ENCODE data around the gene IL17C. TPM values are rescaled to one million over a fixed set of nuclear protein-coding genes. Genes with fewer than 3 reads are reported as not detected.

IL17C gene
- total and polyA plus RNA-seq, 2 of the 8 experiments (the other 6 are each of a cell fraction or from before 2014, with no cell fraction given) = 1.1 to 1.9 TPM

DNA sequence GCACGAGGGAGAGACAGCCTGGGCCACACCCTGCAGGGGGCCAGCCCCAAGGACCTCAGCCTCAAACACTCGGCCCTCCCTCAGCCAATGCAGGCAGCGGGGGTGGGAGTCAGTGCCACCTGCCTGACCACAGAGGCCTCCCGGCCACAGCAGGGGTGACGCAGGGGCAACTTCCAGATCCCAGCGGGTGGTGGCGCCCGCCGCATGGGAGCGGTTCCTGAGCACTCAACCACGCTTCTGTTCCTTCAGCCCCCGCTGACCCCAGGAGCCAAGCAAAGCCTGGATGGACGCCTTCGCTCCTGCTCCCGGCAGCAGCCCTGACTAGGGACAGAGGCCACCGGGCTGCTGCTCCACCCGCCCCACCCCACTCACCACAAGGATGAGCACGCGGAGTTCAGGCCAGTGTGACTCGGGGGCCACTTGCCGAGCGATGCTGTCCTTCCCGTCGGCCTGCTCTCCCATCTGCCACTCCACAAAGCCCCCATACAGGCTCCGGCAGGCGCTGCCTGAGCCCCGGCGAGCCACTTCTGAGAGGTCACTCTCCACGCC lies 17.4 kb downstream of the IL17C start:
- Histone ChIP-seq H3K79me2 (ENCODE audit: control insufficient read depth in 1 of 2, insufficient read depth in 2 of 2, low read length in 2 of 2) (peaks cover 0 to 19% of the 10 kb centered on the region in 2 experiments; a peak in 3 of 4 replicates), H3K23ac (ENCODE audit: insufficient read length) (no peak overlapping the region), H2AFZ (ENCODE audit: low read length) (no peak overlapping the region), H3K36me3 (ENCODE audit: control insufficient read depth in 2 of 4, insufficient read depth in 4 of 4, low read length in 3 of 4) (peaks cover 3 to 29% (median 4%) of the 10 kb centered on the region in 4 experiments; a peak in 7 of 8 replicates), H3K4me1 (replicated peaks in 1 of 4; ENCODE audit: control insufficient read depth in 3 of 4, insufficient read depth in 4 of 4, low read length in 3 of 4) (peaks cover 0 to 6% (median 4%) of the 10 kb centered on the region in 4 experiments; a peak in 5 of 7 replicates), H2BK12ac (ENCODE audit: low read depth, low read length) (no peak overlapping the region), H4K8ac (ENCODE audit: extremely low read depth, insufficient read depth, low read length) (no peak overlapping the region; the same call in 1 of the 2 replicates), H3K9ac (replicated peaks in 1 of 4; ENCODE audit: extremely low read depth in 1 of 4, low read depth in 3 of 4, low read length in 3 of 4) (no peak overlapping the region), H3K4me3 (ENCODE audit: extremely low read depth in 1 of 4, insufficient read depth in 2 of 4, low read depth in 3 of 4, low read length in 4 of 4) (no peak overlapping the region), H3K4me2 (ENCODE audit: insufficient read depth in 1 of 2, low read depth in 2 of 2, low read length in 2 of 2) (no peak overlapping the region), H3K79me1 (ENCODE audit: low read depth, low read length) (peaks cover 2% of the 10 kb centered on the region; the same call in 1 of the 2 replicates), H4K5ac (ENCODE audit: insufficient read length, low read depth, low read length) (no peak overlapping the region), H2BK15ac (ENCODE audit: low read length) (no peak overlapping the region), H4K91ac (replicated peaks; ENCODE audit: insufficient read length, low read length) (no peak overlapping the region), H4K20me1 (replicated peaks in 1 of 2; ENCODE audit: control insufficient read depth in 1 of 2, insufficient read depth in 2 of 2, low read length in 2 of 2) (peaks cover 2 to 35% of the 10 kb centered on the region in 2 experiments), H2BK5ac (ENCODE audit: low read depth, low read length) (no peak overlapping the region), H3K27me3 (replicated peaks in 1 of 4; ENCODE audit: control insufficient read depth in 3 of 4, extremely low read depth in 1 of 4, insufficient read depth in 3 of 4, low read length in 3 of 4) (no peaks in the 10 kb centered on the region), H3K27ac (ENCODE audit: low read depth, low read length) (no peak overlapping the region), H3K14ac (ENCODE audit: insufficient read length) (no peak overlapping the region), H3K56ac (replicated peaks; ENCODE audit: insufficient read length, low read depth, low read length) (no peak overlapping the region), H3K4ac (replicated peaks; ENCODE audit: insufficient read length, low read depth, low read length) (no peak overlapping the region), H2BK20ac (ENCODE audit: low read length) (no peak overlapping the region), H3K18ac (ENCODE audit: extremely low read depth, low read length) (no peak overlapping the region), H2BK120ac (replicated peaks; ENCODE audit: low read depth, low read length) (no peak overlapping the region), H3K9me3 (ENCODE audit: insufficient read depth in 2 of 2, low read depth in 1 of 2, low read length in 1 of 2) (no peaks in the 10 kb centered on the region), H2AK5ac (ENCODE audit: low read depth, low read length) (no peak overlapping the region), H3K23me2 (ENCODE audit: low read depth, low read length) (peaks cover 2% of the 10 kb centered on the region; the same call in 1 of the 2 replicates)
- WGBS, 2 experiments (ENCODE audit: extremely low coverage in 1 of 2, insufficient coverage in 1 of 2, insufficient read length in 1 of 2, insufficient replicate concordance in 2 of 2, low coverage in 1 of 2, low lambda C conversion rate in 2 of 2, missing lambda C conversion rate in 1 of 2) = 92% methylated on average over 19 of the region's 29 CpGs; no CpG with 5 or more reads in 1 of the 2 experiments
- FAIRE-seq (no peak), DNase-seq (ENCODE audit: low read depth in 1 of 2, low spot score in 2 of 2) (no peak)
- TF ChIP-seq RXRA (IDR thresholded peaks at IDR 0.05; ENCODE audit: insufficient read depth, low read depth, low read length) = no peak
- no peak for TF ChIP-seq POU5F1 (IDR thresholded peaks at IDR 0.05; ENCODE audit: low read depth, low read length)
- no peak for TF ChIP-seq NRF1 (IDR thresholded peaks at IDR 0.05; ENCODE audit: low read depth, low read length)
- TF ChIP-seq SIN3A (conservative IDR thresholded peaks at IDR 0.05 in 1 of 2, IDR thresholded peaks at IDR 0.05 in 1 of 2; ENCODE audit: low read depth in 1 of 2, low read length in 2 of 2) = no peak
- TF ChIP-seq POLR2A (IDR thresholded peaks at IDR 0.05; ENCODE audit: control extremely low read depth in 1 of 2, low read depth in 2 of 2, low read length in 2 of 2) = no peak
- TF ChIP-seq SP1 (IDR thresholded peaks at IDR 0.05; ENCODE audit: low read depth, low read length) = no peak
- TF ChIP-seq RAD21 (IDR thresholded peaks at IDR 0.05 in 1 of 2, conservative IDR thresholded peaks at IDR 0.05 in 1 of 2; ENCODE audit: low read depth in 2 of 2, low read length in 2 of 2) = no peak
- no peak for TF ChIP-seq RBBP5 (IDR thresholded peaks at IDR 0.05; ENCODE audit: borderline replicate concordance, low read depth, low read length)
- no peak for TF ChIP-seq HDAC2 (IDR thresholded peaks at IDR 0.05; ENCODE audit: borderline replicate concordance in 1 of 2, low read depth in 2 of 2, low read length in 2 of 2)
- TF ChIP-seq RFX5 (IDR thresholded peaks at IDR 0.05; ENCODE audit: borderline replicate concordance, low read depth, low read length) = no peak
- TF ChIP-seq KDM1A (IDR thresholded peaks at IDR 0.05; ENCODE audit: borderline replicate concordance, low read length) = no peak
- ChIA-PET POLR2A (ENCODE audit: partially characterized antibody) (no interaction called here), CTCF (ENCODE audit: partially characterized antibody) (interaction anchor here (0.7 to 1.5 kb wide), 6 partner anchors 9 to 50 kb away, joined by 3 to 5 read pairs (median 4); no protein-coding TSS in a partner anchor)

Data from H1 (cell line).